ENCODE measurements around the gene MAP3K7. TPM values are rescaled to one million over a fixed set of nuclear protein-coding genes. Genes with fewer than 3 reads are reported as not detected.

MAP3K7 gene
- total and polyA plus RNA-seq, 2 of the 8 experiments (the other 6 are each of a cell fraction or from before 2014, with no cell fraction given): 27.3 to 34.8 TPM

GRCh38 chr6:90537027-90537426, 49.8 kb downstream of the MAP3K7 start:
- no peak overlapping the region for H2BK12ac ChIP-seq (ENCODE audit: low read depth, low read length)
- H3K4ac ChIP-seq (replicated peaks; ENCODE audit: insufficient read length, low read depth, low read length): no peak overlapping the region
- H3K4me3 ChIP-seq (ENCODE audit: extremely low read depth in 1 of 4, insufficient read depth in 2 of 4, low read depth in 3 of 4, low read length in 4 of 4): no peak overlapping the region
- no peak overlapping the region for H2BK20ac ChIP-seq (ENCODE audit: low read length)
- 89% methylated on average over 4 of the region's 4 CpGs; no CpG with 5 or more reads in 1 of the 2 experiments for WGBS, 2 experiments (ENCODE audit: extremely low coverage in 1 of 2, insufficient coverage in 1 of 2, insufficient read length in 1 of 2, insufficient replicate concordance in 2 of 2, low coverage in 1 of 2, low lambda C conversion rate in 2 of 2, missing lambda C conversion rate in 1 of 2)
- H3K79me2 ChIP-seq (ENCODE audit: control insufficient read depth in 1 of 2, insufficient read depth in 2 of 2, low read length in 2 of 2): no peaks in the 10 kb centered on the region
- peaks cover 0 to 16% (median 6%) of the 10 kb centered on the region in 4 experiments; a peak in 4 of 8 replicates for H3K36me3 ChIP-seq (ENCODE audit: control insufficient read depth in 2 of 4, insufficient read depth in 4 of 4, low read length in 3 of 4)
- H2AFZ ChIP-seq (ENCODE audit: low read length): no peak overlapping the region
- H3K14ac ChIP-seq (ENCODE audit: insufficient read length): no peak overlapping the region
- no peak overlapping the region for H3K27ac ChIP-seq (ENCODE audit: low read depth, low read length)
- no peak overlapping the region for H3K4me2 ChIP-seq (ENCODE audit: insufficient read depth in 1 of 2, low read depth in 2 of 2, low read length in 2 of 2)
- H3K18ac ChIP-seq (ENCODE audit: extremely low read depth, low read length): no peak overlapping the region
- H3K4me1 ChIP-seq (replicated peaks in 1 of 4; ENCODE audit: control insufficient read depth in 3 of 4, insufficient read depth in 4 of 4, low read length in 3 of 4): no peaks in the 10 kb centered on the region
- H2AK5ac ChIP-seq (ENCODE audit: low read depth, low read length): no peak overlapping the region
- no peak overlapping the region for H4K91ac ChIP-seq (replicated peaks; ENCODE audit: insufficient read length, low read length)
- no peaks in the 10 kb centered on the region for H3K27me3 ChIP-seq (replicated peaks in 1 of 4; ENCODE audit: control insufficient read depth in 3 of 4, extremely low read depth in 1 of 4, insufficient read depth in 3 of 4, low read length in 3 of 4)
- no peak overlapping the region for H3K23ac ChIP-seq (ENCODE audit: insufficient read length)
- no peak overlapping the region for H3K56ac ChIP-seq (replicated peaks; ENCODE audit: insufficient read length, low read depth, low read length)
- H2BK5ac ChIP-seq (ENCODE audit: low read depth, low read length): no peak overlapping the region
- H2BK15ac ChIP-seq (ENCODE audit: low read length): no peak overlapping the region
- DNase-seq (ENCODE audit: low read depth in 1 of 2, low spot score in 2 of 2) (no peak), FAIRE-seq (no peak)
- no peak overlapping the region for H3K9ac ChIP-seq (replicated peaks in 1 of 4; ENCODE audit: extremely low read depth in 1 of 4, low read depth in 3 of 4, low read length in 3 of 4)
- POLR2A ChIA-PET (ENCODE audit: partially characterized antibody): interaction anchor here (1.1 kb wide), 1 partner anchor 9 kb away, joined by 3 read pairs; no protein-coding TSS in a partner anchor
- TF ChIP-seq JUN (IDR thresholded peaks at IDR 0.05; ENCODE audit: low read depth, low read length) (no peak), EGR1 (IDR thresholded peaks at IDR 0.05; ENCODE audit: borderline replicate concordance, low read depth, low read length) (no peak), KDM5A (IDR thresholded peaks at IDR 0.05; ENCODE audit: low read length) (no peak)
- CTCF ChIA-PET (ENCODE audit: partially characterized antibody): interaction anchor here (1.2 kb wide), 1 partner anchor 355 kb away, joined by 3 read pairs; no protein-coding TSS in a partner anchor
- H3K9me3 ChIP-seq (ENCODE audit: insufficient read depth in 2 of 2, low read depth in 1 of 2, low read length in 1 of 2): no peaks in the 10 kb centered on the region
- no peak overlapping the region for H2BK120ac ChIP-seq (replicated peaks; ENCODE audit: low read depth, low read length)
- H4K5ac ChIP-seq (ENCODE audit: insufficient read length, low read depth, low read length): no peak overlapping the region
- H4K20me1 ChIP-seq (replicated peaks in 1 of 2; ENCODE audit: control insufficient read depth in 1 of 2, insufficient read depth in 2 of 2, low read length in 2 of 2): no peaks in the 10 kb centered on the region
- H3K79me1 ChIP-seq (ENCODE audit: low read depth, low read length): no peaks in the 10 kb centered on the region
- no peak overlapping the region for H4K8ac ChIP-seq (ENCODE audit: extremely low read depth, insufficient read depth, low read length)
- H3K23me2 ChIP-seq (ENCODE audit: low read depth, low read length): no peaks in the 10 kb centered on the region

All from H1 (cell line).